Activated CD4-positive, CD25-positive, alpha-beta regulatory T cell treated with anti-CD3 and anti-CD28 coated beads, Interleukin-2, amount 50 U/mL, for 24 hours (primary cell): ENCODE measurements around the gene ABHD12.
"Not testable (repeated sequence)": the region's sequence is repeated elsewhere in the genome, so short reads cannot be mapped to it uniquely, and the experiment has no call there.

Experiments
- ATAC-seq, 2 donors: fragments of 150-1000 bp; cut with Tn5 transposase; one replicate each; pipeline ENCODE4 v1.10.0; 2021; ENCODE audit warnings: mild to moderate bottlenecking in 1 of 2, moderate library complexity in 1 of 2

Gene ABHD12

DNA sequence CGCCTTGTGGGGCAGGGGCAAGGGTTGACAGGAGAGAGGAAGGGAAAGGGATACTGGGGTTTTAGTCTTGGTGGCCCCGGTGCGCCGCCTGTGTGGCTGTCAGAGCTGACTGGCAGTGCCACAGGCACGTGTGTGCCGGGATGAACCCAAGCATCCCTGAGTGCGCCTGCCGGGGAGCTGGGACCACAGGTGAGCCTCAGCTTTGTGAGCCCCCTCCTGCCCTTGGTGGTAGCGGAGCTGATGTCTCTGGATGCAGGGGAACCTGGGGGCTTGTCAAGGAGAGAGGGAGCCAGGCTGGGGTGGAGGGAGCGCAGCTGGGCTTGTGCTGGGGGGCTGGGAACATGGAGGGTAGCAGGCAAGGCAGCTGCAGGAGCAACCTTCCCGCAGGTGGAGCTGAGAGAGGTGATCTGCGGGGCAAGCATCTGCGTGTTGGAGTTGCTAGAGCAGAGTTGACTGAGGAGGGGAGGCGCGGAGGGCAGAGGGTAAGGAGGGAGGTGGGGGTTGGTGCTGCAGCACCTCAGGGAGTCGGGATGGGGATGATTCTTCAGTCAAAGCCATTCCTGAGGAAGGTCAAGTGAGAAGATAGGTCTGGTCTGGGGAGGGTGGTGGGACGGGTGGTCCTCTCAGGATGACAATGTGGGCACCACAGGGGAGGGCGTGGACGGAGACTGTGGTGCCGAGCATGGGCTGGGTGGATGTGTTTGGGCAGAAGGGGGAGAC, 114.7 kb downstream of the ABHD12 start:
- no peak for ATAC-seq

DNA sequence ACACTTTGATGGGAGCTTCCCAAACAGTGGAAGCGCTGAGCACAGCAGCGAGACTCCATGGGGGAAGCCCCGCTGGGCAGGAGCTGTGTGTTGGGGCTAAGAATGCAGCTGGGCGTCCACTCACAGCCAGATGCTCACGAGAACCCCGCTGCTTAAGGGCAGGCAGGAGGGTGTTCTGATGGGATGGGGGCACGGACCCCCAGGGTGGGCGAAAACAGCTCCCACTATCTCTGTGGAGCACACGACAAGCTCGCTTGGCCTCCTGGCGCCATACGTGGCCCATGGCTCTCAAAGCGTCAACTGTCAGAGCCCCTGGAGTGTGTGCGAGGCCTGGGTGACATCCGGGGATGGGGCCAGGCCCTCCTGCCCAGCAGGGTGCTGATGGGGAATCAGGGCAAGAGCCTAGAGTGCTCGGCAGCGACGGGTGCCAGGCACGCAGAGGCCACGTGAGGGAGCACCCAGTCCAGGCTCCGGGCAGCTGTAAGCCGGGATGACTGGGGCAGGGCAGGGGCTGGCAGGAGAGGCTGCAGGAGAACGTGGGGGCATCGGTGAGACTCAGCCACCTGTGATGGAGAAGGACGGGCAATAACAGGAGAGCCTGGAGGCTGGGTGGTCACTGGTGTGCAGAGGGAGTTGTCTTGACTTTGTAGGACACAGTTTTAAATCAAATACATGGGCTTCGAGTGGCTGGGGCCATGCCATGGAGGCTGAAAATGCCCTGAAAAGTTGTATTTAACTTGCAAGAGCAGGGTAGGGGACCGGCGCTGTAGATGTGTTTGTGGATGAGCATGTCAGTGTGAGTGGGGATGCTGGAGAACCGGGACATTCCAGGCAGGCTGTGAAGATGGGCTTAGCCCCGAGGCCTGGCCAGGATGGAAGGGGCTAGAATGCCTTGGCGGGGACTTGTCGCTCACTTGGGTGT, 115.5 kb downstream of the ABHD12 start:
- no peak for ATAC-seq

DNA sequence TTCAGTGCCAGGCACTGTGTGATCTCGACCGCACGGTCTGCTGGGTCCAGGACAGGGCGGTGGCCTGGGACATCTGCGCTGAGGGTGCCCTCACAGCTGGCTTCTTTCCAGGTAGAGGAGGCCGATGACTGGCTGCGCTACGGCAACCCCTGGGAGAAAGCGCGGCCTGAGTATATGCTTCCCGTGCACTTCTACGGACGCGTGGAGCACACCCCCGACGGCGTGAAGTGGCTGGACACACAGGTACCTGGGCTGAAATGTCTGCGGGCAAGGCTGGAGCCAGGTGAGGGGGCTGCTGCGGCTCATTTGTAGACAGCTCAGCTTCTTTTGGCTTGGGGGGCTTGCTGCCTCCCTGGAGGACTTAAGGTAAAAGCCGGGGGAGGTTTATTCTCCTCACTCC, 116.2 kb downstream of the ABHD12 start:
- no peak for ATAC-seq

DNA sequence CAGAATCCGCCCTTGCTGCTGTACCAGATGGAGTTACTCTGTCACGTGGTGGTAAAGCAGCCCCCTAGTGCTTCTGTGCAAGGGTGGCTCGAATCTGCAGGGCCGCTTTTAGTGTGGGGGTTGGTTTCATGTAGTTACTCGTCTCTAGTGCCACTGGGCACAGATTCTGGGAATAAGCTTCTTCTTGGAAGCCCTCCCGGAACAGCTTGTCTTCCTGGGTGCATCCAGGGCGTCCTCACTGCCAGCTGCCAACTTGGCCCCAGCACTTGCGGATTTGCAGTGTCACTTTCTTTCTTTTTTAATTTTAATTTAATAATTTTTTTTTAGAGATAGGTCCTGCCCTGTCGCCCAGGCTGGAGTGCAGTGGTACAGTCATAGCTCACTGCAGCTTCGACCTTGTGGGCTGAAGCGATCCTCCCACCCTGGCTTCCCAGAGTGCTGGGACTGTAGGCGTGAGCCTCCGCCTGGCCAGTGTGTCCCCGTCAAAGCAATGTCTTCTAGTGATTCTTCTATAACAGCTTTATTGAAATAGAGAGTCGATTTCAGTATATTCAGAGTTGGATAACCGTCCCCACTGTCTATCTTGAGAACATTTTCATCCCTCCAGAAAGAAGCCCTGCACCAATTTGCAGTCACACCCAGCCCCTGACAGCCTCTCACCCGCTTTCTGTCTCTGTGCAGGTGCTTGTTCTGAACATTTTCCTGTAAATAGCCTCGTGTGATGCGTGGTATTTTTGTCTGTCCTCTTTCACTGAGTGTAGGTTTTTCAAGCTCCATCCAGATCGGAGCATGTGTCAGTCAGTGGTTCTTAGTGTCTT, 116.9 kb downstream of the ABHD12 start:
- no peak for ATAC-seq

DNA sequence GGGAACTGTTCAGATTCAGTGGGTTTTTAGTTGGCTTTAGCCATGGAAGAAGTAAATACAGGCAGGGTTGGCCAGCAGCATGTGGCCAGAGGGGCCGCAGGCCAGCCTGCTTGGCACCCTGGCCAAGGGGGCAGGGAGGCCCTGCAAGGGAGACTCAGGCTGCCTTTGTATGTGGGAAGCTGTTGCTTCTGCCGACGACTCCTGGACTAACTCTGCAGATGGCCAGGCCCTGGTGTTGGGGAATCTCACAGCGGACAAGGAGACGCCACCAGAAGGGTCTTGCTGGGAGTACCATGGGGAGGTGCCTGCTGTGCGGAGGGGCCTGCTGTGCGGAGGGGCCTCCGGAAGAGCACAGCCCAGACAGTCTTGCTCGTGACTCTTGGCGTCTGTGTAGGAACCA, 117.6 kb downstream of the ABHD12 start:
- no peak for ATAC-seq

DNA sequence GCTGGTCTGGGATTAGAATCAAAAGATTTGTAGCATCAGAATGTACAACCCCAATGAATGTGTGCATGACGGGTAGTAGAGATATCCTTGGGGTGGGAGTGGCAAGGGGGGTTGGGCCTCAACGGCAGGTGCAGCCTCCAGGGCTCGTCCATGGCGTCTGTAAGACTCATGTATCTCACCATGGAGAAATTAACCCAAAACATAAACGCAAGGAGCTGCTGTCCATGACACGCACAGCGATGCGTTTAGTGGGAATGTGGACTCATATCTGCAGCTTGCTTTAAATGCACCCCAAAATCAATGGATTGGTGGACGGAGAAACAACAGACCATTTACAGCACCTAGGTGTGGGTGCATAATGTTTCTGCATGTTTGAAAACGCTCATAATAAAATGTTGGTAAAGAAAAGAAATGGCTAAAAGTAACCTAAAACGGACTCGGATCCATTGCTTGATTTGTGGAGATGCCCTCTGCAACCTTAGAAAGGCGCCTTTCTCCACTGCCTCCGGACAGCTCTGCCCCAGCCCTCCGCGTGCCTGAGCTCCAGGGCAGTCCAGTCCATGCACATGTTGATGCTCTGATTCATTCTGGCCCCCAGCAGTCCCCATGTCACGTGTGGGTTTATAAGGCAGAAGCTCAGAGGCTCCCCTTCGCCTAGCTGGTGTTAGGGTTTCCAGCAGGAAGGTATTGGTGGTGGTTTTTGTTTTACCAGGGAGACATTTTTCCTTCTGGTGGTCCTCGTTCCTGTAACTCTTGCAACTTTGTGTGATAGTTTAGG, 118.2 kb downstream of the ABHD12 start:
- ATAC-seq, result no peak

DNA sequence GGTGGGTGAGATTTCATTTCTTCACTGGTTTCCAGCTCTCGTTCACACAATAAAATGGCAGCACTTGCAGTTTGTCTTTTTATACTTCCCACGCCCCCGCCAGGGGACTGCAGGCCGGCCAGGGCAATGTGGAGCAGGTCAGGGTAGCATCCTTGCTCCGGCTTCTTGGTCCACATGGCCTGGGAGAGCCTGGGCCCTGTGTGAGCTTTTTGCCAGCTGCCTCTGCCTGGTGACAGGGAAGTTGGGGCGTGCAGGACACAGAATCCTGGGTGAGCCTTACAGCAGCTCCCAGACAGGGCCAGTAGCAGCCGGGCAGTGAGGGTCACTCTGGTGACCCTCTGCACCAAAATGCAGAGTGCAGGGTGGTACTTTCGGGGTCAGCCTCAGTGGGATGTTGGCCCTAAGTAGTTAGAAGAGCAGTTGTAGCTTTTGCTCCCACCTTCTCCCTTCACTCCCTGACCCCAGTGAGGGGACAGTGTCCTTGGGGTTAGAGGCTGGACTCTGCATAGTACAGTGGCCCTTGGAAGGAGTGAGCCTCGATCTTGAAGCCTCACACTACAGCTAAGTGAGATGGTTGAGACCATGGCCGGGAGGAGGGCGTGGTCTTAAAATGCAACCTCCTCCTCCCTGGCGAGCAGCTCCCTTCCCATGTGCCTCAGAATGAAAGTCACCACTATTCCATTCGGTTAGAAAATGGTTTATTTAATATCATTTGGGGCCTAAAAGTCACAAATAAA, 119.0 kb downstream of the ABHD12 start:
- no peak for ATAC-seq

DNA sequence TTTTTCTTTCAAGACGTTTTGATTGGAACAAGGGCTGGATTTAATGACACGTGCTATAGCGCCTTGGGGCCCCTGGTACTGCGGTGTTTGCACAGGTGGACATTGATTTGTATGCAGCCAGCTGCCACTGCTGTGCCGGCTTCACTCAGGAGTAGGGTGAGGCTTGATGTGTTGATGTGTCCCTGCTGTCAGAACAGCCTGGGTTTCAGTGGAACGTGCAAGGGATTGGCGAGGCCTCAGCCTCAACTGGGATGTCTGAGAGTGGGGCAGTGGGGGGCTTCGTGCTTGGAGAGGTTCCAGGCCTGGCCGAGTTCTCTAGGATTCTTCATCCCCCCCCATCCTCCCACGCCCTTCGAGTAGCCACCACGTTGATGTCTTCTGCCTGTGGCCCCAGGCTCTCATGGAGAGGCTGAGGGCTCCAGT, 119.8 kb downstream of the ABHD12 start:
- no peak for ATAC-seq

DNA sequence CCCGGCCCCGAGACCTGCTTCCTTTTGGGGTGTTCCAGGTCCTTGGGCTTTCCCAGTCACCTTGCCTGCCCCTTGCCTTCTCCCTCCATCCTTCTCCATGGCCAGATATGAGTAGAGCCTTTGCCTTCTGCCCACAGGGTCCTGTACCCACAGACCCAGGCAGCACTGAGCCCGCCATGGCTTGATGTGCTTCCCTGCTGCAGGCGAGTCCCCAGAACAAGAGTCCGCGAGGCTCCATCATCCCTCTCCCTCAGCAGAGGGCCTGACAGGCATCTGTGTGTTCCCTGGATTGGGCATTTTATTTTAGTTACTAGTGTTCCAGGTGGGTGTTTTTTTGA, 120.8 kb downstream of the ABHD12 start:
- ATAC-seq, result no peak

DNA sequence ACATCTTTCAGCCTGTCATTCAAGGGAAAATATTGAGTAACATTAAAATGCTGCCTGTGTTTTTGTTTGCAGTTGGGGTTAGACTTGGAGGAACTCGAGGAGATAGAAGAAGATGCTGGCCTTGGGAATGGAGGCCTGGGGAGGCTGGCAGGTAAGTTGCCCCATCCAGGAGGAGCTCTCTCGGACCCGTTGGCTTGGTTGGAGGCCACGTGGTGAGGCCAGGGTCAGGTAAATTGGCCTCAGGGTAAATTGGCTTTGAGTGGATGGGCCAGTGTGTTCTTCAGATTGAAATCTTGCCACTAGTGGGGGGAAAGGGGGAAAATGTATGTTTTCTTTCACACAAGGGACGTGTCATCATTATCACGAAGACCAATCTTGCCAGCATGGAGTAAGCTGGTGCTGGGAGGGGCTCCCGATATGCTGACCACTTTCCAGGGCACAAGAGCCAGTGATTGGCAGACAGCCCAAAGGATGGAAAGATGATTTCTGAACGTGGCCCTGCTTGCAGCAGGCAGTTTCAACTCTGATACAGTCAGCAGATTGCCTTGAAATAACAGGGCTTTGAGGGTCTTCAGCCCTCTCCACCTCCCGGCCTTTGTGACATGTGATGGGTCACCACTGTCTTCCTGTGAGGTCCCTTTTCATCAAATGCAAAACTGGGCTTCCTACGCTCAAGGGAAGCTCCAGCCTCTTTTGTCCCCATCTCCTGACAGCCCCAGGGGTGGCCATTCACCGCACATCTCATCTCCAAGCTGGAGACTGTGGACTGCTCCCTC, 121.4 kb downstream of the ABHD12 start:
- ATAC-seq, result no peak

DNA sequence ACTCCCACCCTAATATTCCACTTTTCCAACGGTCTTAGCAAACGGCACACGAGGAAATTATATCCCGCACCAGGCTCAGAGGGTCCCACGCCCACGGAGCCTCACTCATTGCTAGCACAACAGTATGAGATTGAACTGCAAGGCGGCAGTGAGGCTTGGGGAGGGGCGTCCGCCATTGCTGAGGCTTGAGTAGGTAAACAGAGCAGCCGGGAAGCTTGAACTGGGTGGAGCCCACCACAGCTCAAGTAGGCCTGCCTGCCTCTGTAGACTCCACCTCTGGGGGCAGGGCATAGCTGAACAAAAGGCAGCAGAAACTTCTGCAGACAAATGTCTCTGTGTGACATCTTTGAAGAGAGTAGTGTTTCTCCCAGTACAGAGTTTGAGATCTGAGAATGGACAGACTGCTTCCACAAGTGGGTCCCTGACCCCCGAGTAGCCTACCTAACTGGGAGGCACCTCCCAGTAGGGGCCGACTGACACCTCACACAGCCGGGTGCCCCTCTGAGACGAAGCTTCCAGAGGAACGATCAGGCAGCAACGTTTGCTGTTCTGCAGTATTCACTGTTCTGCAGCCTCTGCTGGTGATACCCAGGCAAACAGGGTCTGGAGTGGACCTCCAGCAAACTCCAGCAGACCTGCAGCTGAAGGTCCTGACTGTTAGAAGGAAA, 129.7 kb downstream of the ABHD12 start:
- ATAC-seq, result not testable (repeated sequence)

DNA sequence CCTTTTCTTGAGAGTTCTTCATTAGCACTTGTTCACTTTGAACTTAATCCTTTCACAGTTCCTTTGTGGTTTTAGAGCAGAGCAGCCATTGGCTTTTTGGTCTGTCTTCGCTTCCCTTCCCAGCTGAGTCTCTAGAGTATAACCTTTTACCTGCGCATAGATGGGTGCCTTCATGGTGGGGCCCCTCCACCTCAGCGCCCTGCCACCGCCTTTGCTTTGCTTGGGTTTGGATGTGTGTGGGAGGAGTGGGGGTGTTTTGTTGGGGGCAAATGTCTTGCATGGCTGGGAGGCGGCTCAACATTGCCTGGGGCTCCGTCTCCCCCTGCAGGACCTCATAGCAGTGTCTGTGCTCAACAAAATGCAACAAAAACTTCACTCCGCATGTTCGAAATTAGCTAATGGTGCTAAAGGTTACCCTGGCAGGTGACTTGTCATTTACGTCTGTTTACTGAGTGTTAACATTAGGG, 130.8 kb downstream of the ABHD12 start:
- ATAC-seq, result peak; percentile 25 to 27

DNA sequence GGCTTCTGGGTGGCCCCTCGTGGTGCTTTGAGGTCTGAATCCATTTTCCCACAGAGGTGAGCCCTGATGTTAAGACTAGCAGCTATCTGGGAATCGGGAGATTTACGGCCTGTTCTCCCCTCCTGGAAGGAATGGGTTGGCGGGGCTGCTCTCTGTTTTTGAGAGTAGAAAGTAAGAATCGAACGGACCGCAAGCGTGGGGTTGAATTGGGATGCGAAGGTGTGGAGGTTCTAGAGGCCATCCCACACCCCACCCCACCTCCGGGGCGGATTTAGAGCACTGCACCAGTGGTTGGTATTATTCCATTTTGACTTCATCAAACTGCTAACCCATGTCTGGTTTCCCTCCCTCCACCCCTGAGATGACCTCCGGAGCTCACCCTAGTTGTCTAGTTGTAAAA, 131.3 kb downstream of the ABHD12 start:
- no peak for ATAC-seq

DNA sequence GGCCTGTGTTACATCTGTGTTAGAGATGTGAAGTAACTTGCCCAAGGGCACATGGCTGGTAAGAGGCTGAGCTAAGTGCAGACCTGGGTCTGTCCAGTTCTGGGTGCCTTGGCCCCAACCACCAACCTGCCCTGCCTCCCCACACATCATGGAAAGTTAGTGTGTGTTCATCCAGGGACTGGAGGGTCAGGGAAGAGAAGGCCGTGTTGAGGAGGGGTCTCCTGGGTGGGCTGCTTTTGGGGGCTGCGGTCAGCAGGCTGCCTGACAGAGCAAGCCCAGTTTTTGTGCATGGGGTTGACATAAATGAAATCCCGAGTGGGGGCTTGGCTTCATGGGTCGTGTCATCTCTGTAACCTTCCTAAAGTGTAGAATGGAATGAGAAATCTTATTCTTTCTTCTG, 131.8 kb downstream of the ABHD12 start:
- no peak for ATAC-seq

DNA sequence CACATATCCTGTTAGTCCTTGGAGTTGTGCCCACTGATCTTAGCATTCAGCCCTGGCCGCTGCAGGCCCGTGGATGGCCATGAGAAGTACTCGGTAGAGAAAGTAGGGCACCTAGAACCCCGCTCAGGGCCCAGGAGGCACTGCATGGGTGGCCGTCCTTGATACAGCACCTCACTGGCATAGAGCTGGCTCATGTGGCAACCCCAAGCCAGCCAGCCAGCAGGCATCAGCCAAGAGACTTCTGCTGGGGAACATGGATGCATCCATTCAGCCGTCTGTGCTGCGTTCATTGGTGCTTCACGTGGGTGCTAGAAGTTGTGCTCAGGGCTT, 132.2 kb downstream of the ABHD12 start:
- no peak for ATAC-seq

DNA sequence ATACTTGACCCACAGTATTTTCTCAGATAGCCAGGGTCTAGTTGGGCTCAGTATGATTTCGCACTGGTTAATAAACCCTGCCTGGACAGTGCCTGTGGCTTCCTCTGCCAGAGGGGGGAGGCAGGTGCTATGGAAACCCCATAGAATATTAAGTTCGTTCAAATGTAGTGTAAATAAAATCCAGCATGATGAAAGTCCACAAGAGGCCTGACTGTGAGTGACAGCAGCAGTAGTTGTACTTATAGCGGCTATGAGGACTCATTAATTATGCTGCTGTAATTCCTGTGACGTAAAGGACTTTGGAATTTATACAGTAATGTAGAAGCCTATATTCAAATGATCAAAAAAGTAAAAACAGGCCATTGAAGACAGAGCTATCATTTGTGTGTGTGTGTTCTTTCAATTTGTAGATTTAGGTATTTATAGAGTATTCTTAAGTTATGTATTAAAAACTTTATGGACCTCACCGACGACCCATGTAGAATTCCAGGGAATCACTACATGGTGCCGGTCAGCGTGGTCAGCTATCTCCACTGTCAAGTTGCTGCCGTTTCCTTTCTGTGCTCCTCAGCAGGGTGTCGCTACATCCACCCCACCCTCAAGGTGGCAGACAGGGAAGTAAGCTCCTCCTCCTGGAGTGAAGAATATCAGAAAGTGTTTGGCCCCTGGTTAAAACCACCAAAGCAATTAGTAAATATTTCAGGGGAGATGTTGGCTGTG, 132.7 kb downstream of the ABHD12 start:
- no peak for ATAC-seq

DNA sequence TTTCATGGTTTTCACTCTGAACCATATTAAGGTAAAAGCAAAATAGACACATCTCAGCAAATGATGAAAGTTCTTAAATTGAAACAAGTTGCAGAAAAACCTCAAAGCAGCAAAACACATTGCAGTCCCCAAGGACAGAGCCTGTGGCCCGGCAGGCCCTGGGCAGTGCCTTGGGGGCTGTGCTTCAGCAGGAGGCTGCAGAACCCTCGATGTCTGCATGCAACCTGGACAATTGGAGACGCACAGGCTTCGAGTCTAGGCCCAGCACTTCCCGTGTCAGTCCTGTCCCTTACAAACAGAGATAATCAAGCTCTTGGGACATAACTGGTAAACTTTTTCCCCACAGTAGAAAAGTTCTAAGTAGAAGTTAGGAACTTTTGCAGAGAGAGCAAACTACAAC, 133.5 kb downstream of the ABHD12 start:
- no peak for ATAC-seq

DNA sequence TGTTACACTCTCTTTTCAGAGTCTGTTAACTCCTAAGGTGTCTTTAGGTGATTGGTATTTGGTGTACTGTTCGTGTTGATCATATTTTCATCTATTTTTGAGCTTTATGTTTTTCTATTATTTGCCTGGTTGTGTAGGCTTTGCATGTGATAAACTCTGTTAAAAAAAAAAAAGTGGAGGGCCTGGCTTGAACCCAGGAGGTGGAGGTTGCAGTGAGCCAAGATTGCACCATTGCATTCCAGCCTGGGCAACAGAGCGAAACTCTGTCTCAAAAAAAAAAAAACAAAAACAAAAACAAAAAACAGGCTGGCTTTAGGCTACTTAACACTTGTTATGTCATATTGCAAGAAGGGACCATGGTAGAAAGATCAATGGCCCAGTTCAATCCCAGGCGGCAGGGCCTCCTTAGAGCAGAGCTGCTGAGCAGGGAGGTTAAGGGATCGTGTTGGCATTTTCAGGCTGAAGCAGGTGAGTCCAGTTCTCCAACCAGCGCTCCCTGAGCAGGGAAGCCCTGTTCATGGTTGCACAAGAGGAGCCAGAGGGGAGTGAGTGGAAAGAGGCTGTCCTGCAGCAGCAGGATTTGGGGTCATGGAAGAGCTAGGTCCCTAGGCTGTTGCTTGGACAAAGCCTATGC, 134.3 kb downstream of the ABHD12 start:
- ATAC-seq, result no peak

DNA sequence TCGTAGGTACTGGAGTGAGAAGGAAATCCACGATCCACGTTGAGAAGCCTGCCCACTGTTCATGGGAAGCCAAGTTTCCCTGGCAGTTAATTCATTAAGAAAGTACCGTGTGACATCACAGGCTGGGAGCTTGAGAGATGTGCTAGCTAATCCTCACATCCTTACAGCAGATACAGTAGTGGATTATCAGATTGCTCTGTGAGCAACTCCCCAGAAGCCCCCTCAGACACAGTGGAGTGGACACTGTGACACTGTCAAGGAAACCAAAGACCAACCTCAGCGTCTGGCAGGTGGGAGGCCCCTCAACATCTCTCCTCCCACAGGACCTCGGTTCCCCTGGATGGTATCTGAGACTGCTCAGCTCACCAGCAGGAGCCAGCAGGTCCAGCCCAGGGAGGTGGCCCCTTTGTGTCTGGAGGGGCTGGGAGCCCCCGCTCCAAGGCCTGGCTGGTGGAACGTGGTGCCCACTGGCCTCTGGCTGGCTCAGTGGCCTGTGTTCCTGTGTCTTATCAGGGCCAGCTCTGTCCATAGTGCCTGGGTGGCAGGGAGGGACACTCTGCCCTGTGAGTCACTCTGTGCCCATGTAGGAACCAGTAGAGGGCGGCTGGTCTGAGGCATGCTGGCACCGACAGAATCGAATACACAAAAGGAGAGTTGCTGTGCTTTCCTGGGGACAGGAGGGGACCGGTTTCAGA, 135.5 kb downstream of the ABHD12 start:
- no peak for ATAC-seq
